Rectal smooth muscle tissue (tissue), 1 donor: ENCODE data around the gene C2orf81.
A peak's percentile ranks its signal among the peaks of the same experiment; 100 is the strongest.

Source experiments
- H3K27ac ChIP-seq: one replicate; pipeline ENCODE4 v1.7.0; 2013; ENCODE audit warnings: low read depth, low read length, inconsistent platforms
- H3K27me3 ChIP-seq: one replicate; pipeline ENCODE4 v1.7.0; 2013; ENCODE audit warnings: low read length; ENCODE audit not compliant: control insufficient read depth, insufficient read depth
- H3K36me3 ChIP-seq: one replicate; pipeline ENCODE4 v1.7.0; 2013; ENCODE audit warnings: low read length; ENCODE audit not compliant: control insufficient read depth, insufficient read depth
- H3K4me1 ChIP-seq: one replicate; pipeline ENCODE4 v1.7.0; 2013; ENCODE audit warnings: low read length; ENCODE audit not compliant: control insufficient read depth, insufficient read depth
- H3K4me3 ChIP-seq: one replicate; pipeline ENCODE4 v1.7.0; 2013; ENCODE audit warnings: low read length
- H3K9ac ChIP-seq: one replicate; pipeline ENCODE4 v1.7.0; 2013; ENCODE audit warnings: low read length

C2orf81 gene

GRCh38 chr2:74439803-74440377 is 18.5 kb upstream of the C2orf81 start:
- H3K4me1 ChIP-seq, result peaks cover 18% of the 10 kb centered on the region
- peak overlapping the region; percentile 53 for H3K9ac ChIP-seq
- H3K27me3 ChIP-seq, result no peaks in the 10 kb centered on the region
- peak overlapping the region; percentile 90 for H3K4me3 ChIP-seq
- H3K36me3 ChIP-seq, result no peaks in the 10 kb centered on the region
- H3K27ac ChIP-seq, result peak overlapping the region; percentile 65

DNA sequence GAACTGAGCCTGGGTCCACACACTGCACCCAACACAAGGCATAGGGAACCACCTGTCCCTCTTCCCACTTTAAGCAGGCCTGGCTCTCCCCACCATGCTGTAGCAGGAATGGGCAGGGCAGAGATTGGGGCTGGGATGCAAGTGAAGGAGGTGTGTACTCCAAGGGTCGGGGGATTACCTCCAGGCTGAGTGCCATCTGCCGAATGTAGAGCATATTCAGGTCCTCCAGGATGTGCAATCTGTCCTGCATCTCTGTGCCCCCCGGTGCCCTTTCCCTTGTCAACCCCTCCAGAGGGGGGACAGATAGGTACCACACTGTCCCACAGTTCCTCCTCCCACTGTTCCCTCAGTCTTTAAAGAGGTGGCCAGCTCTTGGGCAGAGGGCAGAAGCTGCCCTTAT is 18.0 kb upstream of the C2orf81 start:
- Histone ChIP-seq H3K9ac (peak overlapping the region; percentile 53), H3K4me1 (peaks cover 18% of the 10 kb centered on the region), H3K36me3 (no peaks in the 10 kb centered on the region), H3K4me3 (peak overlapping the region; percentile 90), H3K27ac (peak overlapping the region; percentile 65), H3K27me3 (no peaks in the 10 kb centered on the region)

GRCh38 chr2:74438248-74438647 is 16.8 kb upstream of the C2orf81 start:
- H3K4me1 ChIP-seq, result peaks cover 18% of the 10 kb centered on the region
- no peak overlapping the region for H3K4me3 ChIP-seq
- no peak overlapping the region for H3K9ac ChIP-seq
- H3K36me3 ChIP-seq, result no peaks in the 10 kb centered on the region
- no peaks in the 10 kb centered on the region for H3K27me3 ChIP-seq
- no peak overlapping the region for H3K27ac ChIP-seq

DNA sequence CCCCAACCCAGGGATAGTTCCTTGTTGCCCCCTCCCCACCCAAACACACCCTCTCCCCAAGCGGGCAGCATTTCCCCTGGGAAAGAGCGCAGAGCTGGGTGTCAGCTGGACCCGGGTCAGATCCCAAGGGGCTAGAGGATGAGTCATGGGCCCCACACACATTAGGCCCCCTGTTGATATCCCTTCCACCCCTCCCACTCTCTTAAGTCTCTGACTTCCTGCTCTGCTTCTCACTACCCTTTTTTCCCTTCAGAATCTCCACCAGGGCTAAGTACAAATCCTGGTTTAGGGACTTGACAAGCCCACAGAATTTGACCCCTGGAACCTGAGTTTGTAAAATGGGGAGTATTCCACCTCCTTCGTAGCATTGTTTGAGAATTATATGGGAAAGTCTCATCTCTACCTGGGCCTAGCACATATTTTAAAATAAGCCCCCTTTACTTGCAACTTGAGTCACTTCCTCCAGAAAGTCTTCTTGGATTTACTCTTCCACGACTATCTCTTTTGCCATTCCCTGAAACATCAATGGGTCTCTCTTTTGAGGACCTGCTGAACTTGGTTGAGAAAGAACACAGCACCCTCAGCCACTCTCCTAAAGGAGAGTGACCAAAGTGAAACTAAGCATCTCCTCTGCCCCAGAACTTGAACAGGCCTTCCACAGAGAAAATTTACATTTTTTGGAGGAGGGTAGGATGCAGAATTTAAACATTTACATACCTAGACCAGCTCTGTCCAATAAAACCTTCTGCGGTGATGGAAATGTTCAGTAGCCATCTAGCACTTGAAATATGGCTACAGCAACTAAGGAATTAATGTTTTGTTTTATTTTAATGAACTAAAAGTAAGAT is 15.7 kb upstream of the C2orf81 start:
- Histone ChIP-seq H3K27ac (no peak overlapping the region), H3K4me1 (peaks cover 18% of the 10 kb centered on the region), H3K9ac (no peak overlapping the region), H3K36me3 (peaks cover 4% of the 10 kb centered on the region), H3K27me3 (no peaks in the 10 kb centered on the region), H3K4me3 (no peak overlapping the region)

DNA sequence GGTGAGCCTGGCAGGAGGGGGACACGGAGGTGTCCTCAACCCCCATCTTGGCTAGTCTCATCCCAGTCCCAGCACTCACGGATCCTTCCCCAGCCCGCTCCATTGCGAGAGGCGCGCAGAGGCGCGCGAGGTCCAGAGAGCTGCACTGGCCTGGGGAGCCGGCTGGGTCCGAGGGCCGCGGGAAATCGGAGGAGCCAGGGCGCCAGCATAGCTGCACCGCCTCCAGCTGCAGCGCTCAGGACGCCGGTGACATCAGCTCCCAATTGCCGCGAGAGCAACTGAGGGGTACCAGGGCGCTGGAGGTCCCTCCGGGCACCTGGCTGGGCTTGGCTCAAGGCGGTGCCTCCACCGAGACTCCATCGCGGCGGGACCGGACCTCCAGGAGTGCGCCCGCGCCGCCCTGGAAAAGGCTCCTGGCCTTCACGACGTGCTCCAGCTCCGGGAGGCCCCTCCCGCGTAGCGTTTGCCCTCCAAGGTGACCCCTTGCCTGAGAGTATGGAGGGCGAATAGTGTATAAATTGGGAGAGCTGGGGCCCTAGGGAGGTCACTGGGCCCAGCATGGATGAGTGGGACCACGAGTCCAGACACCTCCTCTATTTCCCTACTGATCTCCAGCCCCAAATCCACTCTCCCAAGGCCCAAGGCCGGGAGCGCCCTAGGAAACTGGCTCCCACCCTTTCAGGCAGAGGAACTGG is 14.8 kb upstream of the C2orf81 start:
- H3K4me3 ChIP-seq, result no peak overlapping the region
- H3K27me3 ChIP-seq, result no peaks in the 10 kb centered on the region
- H3K36me3 ChIP-seq, result peaks cover 6% of the 10 kb centered on the region
- H3K9ac ChIP-seq, result no peak overlapping the region
- H3K4me1 ChIP-seq, result peaks cover 16% of the 10 kb centered on the region
- no peak overlapping the region for H3K27ac ChIP-seq

DNA sequence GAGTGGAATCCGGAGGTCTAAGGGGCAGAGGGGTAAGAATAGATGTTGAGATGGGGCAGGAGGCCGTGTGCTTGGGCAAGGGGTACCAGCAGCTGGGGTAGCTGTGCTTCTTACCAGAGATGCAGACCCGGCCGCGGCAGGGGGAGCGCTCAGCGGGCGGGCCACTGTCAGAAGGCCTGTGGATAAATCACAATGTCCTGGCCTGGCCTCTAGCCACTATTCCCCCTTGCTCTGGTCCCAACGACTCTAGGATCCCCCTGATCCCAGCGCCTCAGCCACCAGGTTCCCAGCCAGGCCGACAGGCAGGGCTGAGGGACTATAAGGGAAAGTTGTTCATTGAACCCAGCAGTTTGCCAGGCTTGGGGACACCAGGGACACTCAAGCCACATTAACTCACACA is 9.1 kb upstream of the C2orf81 start:
- Histone ChIP-seq H3K36me3 (peaks cover 21% of the 10 kb centered on the region), H3K4me3 (no peak overlapping the region), H3K27me3 (no peaks in the 10 kb centered on the region), H3K27ac (no peak overlapping the region), H3K9ac (no peak overlapping the region), H3K4me1 (no peaks in the 10 kb centered on the region)

GRCh38 chr2:74429487-74430451 is 8.3 kb upstream of the C2orf81 start:
- no peak overlapping the region for H3K9ac ChIP-seq
- no peaks in the 10 kb centered on the region for H3K27me3 ChIP-seq
- H3K4me3 ChIP-seq, result no peak overlapping the region
- H3K4me1 ChIP-seq, result no peaks in the 10 kb centered on the region
- no peak overlapping the region for H3K27ac ChIP-seq
- H3K36me3 ChIP-seq, result peaks cover 21% of the 10 kb centered on the region

DNA sequence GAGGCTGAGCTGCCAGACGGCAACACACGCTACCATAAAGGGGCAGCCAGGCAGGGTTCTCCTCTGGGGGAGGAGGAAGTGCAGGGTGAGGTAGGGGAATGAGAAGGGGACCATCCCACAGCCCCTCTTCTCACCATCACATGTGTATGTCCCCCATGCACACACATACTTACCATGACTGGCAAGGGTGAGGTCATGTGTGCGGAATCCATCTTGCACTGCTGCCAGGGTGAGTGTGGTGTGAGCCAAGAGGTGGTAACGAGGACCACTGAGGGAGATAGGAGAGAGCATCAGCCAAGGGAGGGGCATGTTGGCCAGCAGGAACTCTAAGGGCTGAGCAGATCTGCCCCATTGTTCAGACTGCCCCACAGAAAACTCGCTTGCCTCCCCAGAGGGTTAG is 7.3 kb upstream of the C2orf81 start:
- Histone ChIP-seq H3K4me1 (no peaks in the 10 kb centered on the region), H3K9ac (no peak overlapping the region), H3K4me3 (no peak overlapping the region), H3K36me3 (peaks cover 21% of the 10 kb centered on the region), H3K27ac (no peak overlapping the region), H3K27me3 (no peaks in the 10 kb centered on the region)

- no peaks in the 10 kb centered on the region for H3K4me1 ChIP-seq
- H3K27ac ChIP-seq, result no peak overlapping the region
- no peak overlapping the region for H3K9ac ChIP-seq
- H3K27me3 ChIP-seq, result no peaks in the 10 kb centered on the region
- peaks cover 21% of the 10 kb centered on the region for H3K36me3 ChIP-seq
- H3K4me3 ChIP-seq, result no peak overlapping the region
Observed at GRCh38 chr2:74427551-74427950, 6.1 kb upstream of the C2orf81 start.

- H3K27ac ChIP-seq, result no peak overlapping the region
- no peaks in the 10 kb centered on the region for H3K4me1 ChIP-seq
- H3K9ac ChIP-seq, result no peak overlapping the region
- peaks cover 15% of the 10 kb centered on the region for H3K36me3 ChIP-seq
- H3K27me3 ChIP-seq, result no peaks in the 10 kb centered on the region
- no peak overlapping the region for H3K4me3 ChIP-seq
Observed at GRCh38 chr2:74426181-74426758, 4.9 kb upstream of the C2orf81 start.

GRCh38 chr2:74425523-74425922 is 4.1 kb upstream of the C2orf81 start:
- H3K4me1 ChIP-seq, result no peaks in the 10 kb centered on the region
- H3K27me3 ChIP-seq, result no peaks in the 10 kb centered on the region
- no peak overlapping the region for H3K27ac ChIP-seq
- no peak overlapping the region for H3K9ac ChIP-seq
- H3K36me3 ChIP-seq, result peaks cover 15% of the 10 kb centered on the region
- no peak overlapping the region for H3K4me3 ChIP-seq
